Limb (tissue), 2 donors: Measurements from ENCODE around the gene ITGAV.

Experiments
- DNase-seq, 2 donors: peaks; one replicate each; pipeline ENCODE4 v3.0.0-alpha.2; 2016; ENCODE audit errors: extremely low spot score in 2 of 2

The ITGAV gene

GRCh38 chr2:186716004-186716403, 126.1 kb downstream of the ITGAV start:
- no peak for DNase-seq

- DNase-seq, result no peak
Observed at GRCh38 chr2:186716899-186717298, 127.0 kb downstream of the ITGAV start.

GRCh38 chr2:186717320-186718007, 127.6 kb downstream of the ITGAV start:
- no peak for DNase-seq

GRCh38 chr2:186718122-186718521, 128.3 kb downstream of the ITGAV start:
- DNase-seq, result no peak

GRCh38 chr2:186718903-186719302, 129.0 kb downstream of the ITGAV start:
- DNase-seq, result no peak

- DNase-seq, result peak in 1 of 2 donors; percentile 55
Observed at GRCh38 chr2:186721956-186722355, 132.1 kb downstream of the ITGAV start.

- peak in 1 of 2 donors; percentile 39 for DNase-seq
Observed at GRCh38 chr2:186724736-186725135, 134.9 kb downstream of the ITGAV start.

GRCh38 chr2:186725783-186726182, 135.9 kb downstream of the ITGAV start:
- no peak for DNase-seq

- no peak for DNase-seq
Observed at GRCh38 chr2:186726938-186727337, 137.1 kb downstream of the ITGAV start.

GRCh38 chr2:186728631-186729030, 138.8 kb downstream of the ITGAV start:
- DNase-seq, result no peak
